Kidney (tissue), 14 donors: Measurements from ENCODE around the gene DISP3. TPM values are rescaled to one million over a fixed set of nuclear protein-coding genes. Genes with fewer than 3 reads are reported as not detected.

Experiments used
- DNase-seq, 5 donors: peaks; one replicate each; pipeline ENCODE4 v3.0.0-alpha.2; 2013 to 2020
- FAIRE-seq: peaks from 2 replicates; lab custom pipeline; 2012; peaks lifted over from hg19 to GRCh38; lab: Jason Lieb, UNC
- H3K27ac ChIP-seq, 2 donors: one replicate each; pipeline ENCODE4 v1.7.0; 2013; ENCODE audit warnings: low read depth in 2 of 2, low read length in 2 of 2, inconsistent platforms in 1 of 2
- H3K27me3 ChIP-seq: one replicate; pipeline ENCODE4 v1.7.1; 2013; ENCODE audit warnings: low read length, inconsistent platforms; ENCODE audit not compliant: control insufficient read depth, insufficient read depth
- H3K36me3 ChIP-seq, 3 donors: one replicate each; pipeline versions ENCODE4 v1.7.0 to v1.7.1; 2013; ENCODE audit warnings: low read length in 3 of 3, control low read depth in 1 of 3, inconsistent platforms in 1 of 3; ENCODE audit not compliant: insufficient read depth in 3 of 3, control insufficient read depth in 2 of 3
- H3K4me1 ChIP-seq, 3 donors: one replicate each; pipeline versions ENCODE4 v1.7.0 to v1.7.1; 2013; ENCODE audit warnings: low read length in 3 of 3, inconsistent platforms in 1 of 3, low read depth in 1 of 3; ENCODE audit not compliant: control insufficient read depth in 2 of 3, insufficient read depth in 2 of 3
- H3K4me3 ChIP-seq, 3 donors: one replicate each; pipeline versions ENCODE4 v1.7.0 to v1.8.1; 2013; ENCODE audit warnings: low read length in 3 of 3, control low read depth in 1 of 3, inconsistent platforms in 1 of 3
- H3K9ac ChIP-seq, 3 donors: one replicate each; pipeline versions ENCODE4 v1.7.0 to v1.7.1; 2013; ENCODE audit warnings: low read length in 3 of 3, control low read depth in 1 of 3, inconsistent platforms in 1 of 3
- H3K9me3 ChIP-seq, 3 donors: one replicate each; pipeline versions ENCODE4 v1.7.0 to v1.7.1; 2013; ENCODE audit warnings: low read length in 3 of 3, control low read depth in 1 of 3, inconsistent platforms in 1 of 3; ENCODE audit not compliant: control insufficient read depth in 2 of 3, insufficient read depth in 1 of 3
- CTCF ChIP-seq: IDR thresholded peaks from 3 replicates; pipeline ENCODE4 v1.5.1; 2012; ENCODE audit warnings: mild to moderate bottlenecking, moderate library complexity, borderline replicate concordance; ENCODE audit not compliant: insufficient read depth; ENCODE audit errors: extremely low read depth
- intact Hi-C: fragments of 100-400 bp; cut with DNase I; formaldehyde crosslinking; loops from one replicate; pipeline ENCODE4 v1.11.1; 2022
- polyA plus RNA-seq: library from polyadenylated mRNA; stranded (reverse); fragments of 350-450 nt; fragmentation: Illumina TruSeq; extraction: RNeasy Lipid Tissue Mini Kit (QIAGEN cat#74804); gene quantifications from one replicate; pipeline ENCODE4 v1.2.3, GENCODE V29; 2014; ENCODE audit warnings: low read depth, low replicate concordance; ENCODE audit not compliant: insufficient read depth
- total RNA-seq: library from RNA; stranded (reverse); fragmentation: NEBNext Ultra II Directional; extraction: Animal tissue kit (Norgen Biotek cat#: 25700); gene quantifications from one replicate; pipeline ENCODE4 v1.2.1, GENCODE V29; 2021
- donor health status: control.
- donor health status: control.
- donor health status: control.
- donor health status: control.
- donor health status: control.
- donor health status: DM: yes; HTN: yes; CAD: no.
- donor health status: Normal renal cell carcinoma (clear cell type).

Gene DISP3
- total and polyA plus RNA-seq, 2 donors from 2014 or later = 0.19 TPM; not detected in 1

GRCh38 chr1:11524465-11525150 is 45.7 kb downstream of the DISP3 start:
- no peak for FAIRE-seq

GRCh38 chr1:11525151-11525505 is 46.2 kb downstream of the DISP3 start:
- no peaks in the 10 kb centered on the region for H3K27me3 ChIP-seq
- no peak overlapping the region for H3K4me3 ChIP-seq
- no peak overlapping the region for H3K27ac ChIP-seq
- DNase-seq (no peak), FAIRE-seq (no peak)
- no peak overlapping the region for H3K9ac ChIP-seq
- H3K36me3 ChIP-seq = no peaks in the 10 kb centered on the region
- TF ChIP-seq CTCF = no peak
- H3K4me1 ChIP-seq = no peaks in the 10 kb centered on the region
- intact Hi-C loops = no loop called here
- H3K9me3 ChIP-seq = no peaks in the 10 kb centered on the region

More at GRCh38 chr1:11524465-11525150, 45.7 kb downstream of the DISP3 start:
- DNase-seq = no peak
- no peak overlapping the region for H3K4me3 ChIP-seq
- H3K4me1 ChIP-seq = no peaks in the 10 kb centered on the region
- intact Hi-C loops = no loop called here
- H3K36me3 ChIP-seq = no peaks in the 10 kb centered on the region
- no peak overlapping the region for H3K27ac ChIP-seq
- H3K9me3 ChIP-seq = no peaks in the 10 kb centered on the region
- H3K27me3 ChIP-seq = no peaks in the 10 kb centered on the region
- no peak for TF ChIP-seq CTCF
- no peak overlapping the region for H3K9ac ChIP-seq

- TF ChIP-seq CTCF = no peak
- no peak overlapping the region for H3K27ac ChIP-seq
- H3K9ac ChIP-seq = no peak overlapping the region
- DNase-seq = peak in 1 of 5 donors; percentile 26
- H3K36me3 ChIP-seq = no peaks in the 10 kb centered on the region
- no peak for FAIRE-seq
- no peaks in the 10 kb centered on the region for H3K27me3 ChIP-seq
- intact Hi-C loops = no loop called here
- H3K4me3 ChIP-seq = no peak overlapping the region
- H3K9me3 ChIP-seq = no peaks in the 10 kb centered on the region
- no peaks in the 10 kb centered on the region for H3K4me1 ChIP-seq
Measured at GRCh38 chr1:11525516-11525915, 46.6 kb downstream of the DISP3 start.
